Measurements from ENCODE around the gene ALOXE3. TPM values are rescaled to one million over a fixed set of nuclear protein-coding genes. Genes with fewer than 3 reads are reported as not detected.

The ALOXE3 gene
- total and polyA plus RNA-seq, 3 experiments from 2014 or later = not detected

- Histone ChIP-seq H3K9me3 (ENCODE audit: low read length) (no peaks in the 10 kb centered on the region), H3K27ac (ENCODE audit: low read depth, low read length) (peak within 1 kb of the TSS; percentile 98), H3K36me3 (ENCODE audit: insufficient read depth, low read length) (peaks cover 30% of the 10 kb centered on the region), H3K4me1 (ENCODE audit: insufficient read depth, low read length) (peaks cover 60% of the 10 kb centered on the region), H3K27me3 (ENCODE audit: insufficient read depth, low read length, poor library complexity, severe bottlenecking) (no peaks in the 10 kb centered on the region), H3K4me3 (ENCODE audit: low read length) (peak within 1 kb of the TSS; percentile 96)
- no peaks in the 10 kb centered on the region for H3K9me3 Mint-ChIP-seq
- CTCF ChIA-PET = interaction anchor here (1.0 to 3.0 kb wide), 2 partner anchors 43 to 60 kb away, joined by 3 to 11 read pairs; no protein-coding TSS in a partner anchor
- H3K36me3 Mint-ChIP-seq = peaks cover 5 to 40% (median 13%) of the 10 kb centered on the region in 3 donors
- H3K4me3 Mint-ChIP-seq = peak within 1 kb of the TSS; percentile 87 to 95 (median 93)
- POLR2A ChIA-PET = interaction anchor here (0.5 to 3.2 kb wide), 4 partner anchors 11 to 43 kb away, joined by 3 to 46 read pairs (median 3); no protein-coding TSS in a partner anchor
- peak within 1 kb of the TSS; percentile 94 to 100 (median 98) for H3K27ac Mint-ChIP-seq
- peaks cover 0 to 3% of the 10 kb centered on the region in 2 donors for H3K27me3 Mint-ChIP-seq
- H3K4me1 Mint-ChIP-seq = peaks cover 54 to 66% (median 58%) of the 10 kb centered on the region in 3 donors
- peak; percentile 81 to 90 (median 86) for DNase-seq
These were observed 44.1 kb upstream of the ALOXE3 start, which contains the start of gene VAMP2 for GRCh38 chr17:8162233-8162996. TSS of gene VAMP2 (minus strand) at chr17:8162948. CDS start at chr17:8162879, 69 bp downstream.

- DNase-seq = peak in 2 of 5 donors; percentile 37 to 46
- Mint-ChIP-seq H3K27ac (peak overlapping the region; percentile 93 to 98 (median 96)), H3K4me3 (peak overlapping the region; percentile 85 to 95 (median 91)), H3K4me1 (peaks cover 54 to 64% (median 56%) of the 10 kb centered on the region in 3 donors), H3K27me3 (peaks cover 0 to 3% of the 10 kb centered on the region in 2 donors), H3K36me3 (peaks cover 5 to 42% (median 13%) of the 10 kb centered on the region in 3 donors), H3K9me3 (no peaks in the 10 kb centered on the region)
- peak overlapping the region; percentile 96 for H3K4me3 ChIP-seq (ENCODE audit: low read length)
- ChIA-PET CTCF (interaction anchor here (0.9 to 3.9 kb wide), 8 partner anchors 11 to 61 kb away, joined by 3 to 19 read pairs (median 3); no protein-coding TSS in a partner anchor), POLR2A (interaction anchor here (0.6 to 3.2 kb wide), 5 partner anchors 10 to 43 kb away, joined by 3 to 46 read pairs (median 9); partner anchors contain the start of gene PER1)
- H3K27ac ChIP-seq (ENCODE audit: low read depth, low read length) = peak overlapping the region; percentile 98
- no peaks in the 10 kb centered on the region for H3K27me3 ChIP-seq (ENCODE audit: insufficient read depth, low read length, poor library complexity, severe bottlenecking)
- peaks cover 66% of the 10 kb centered on the region for H3K4me1 ChIP-seq (ENCODE audit: insufficient read depth, low read length)
- H3K9me3 ChIP-seq (ENCODE audit: low read length) = no peaks in the 10 kb centered on the region
- H3K36me3 ChIP-seq (ENCODE audit: insufficient read depth, low read length) = peaks cover 30% of the 10 kb centered on the region
These were observed 43.2 kb upstream of the ALOXE3 start for GRCh38 chr17:8161289-8162232.

- Histone ChIP-seq H3K9me3 (ENCODE audit: low read length) (no peaks in the 10 kb centered on the region), H3K36me3 (ENCODE audit: insufficient read depth, low read length) (peaks cover 30% of the 10 kb centered on the region), H3K4me1 (ENCODE audit: insufficient read depth, low read length) (peaks cover 68% of the 10 kb centered on the region), H3K27ac (ENCODE audit: low read depth, low read length) (peak overlapping the region; percentile 98), H3K4me3 (ENCODE audit: low read length) (peak overlapping the region; percentile 96), H3K27me3 (ENCODE audit: insufficient read depth, low read length, poor library complexity, severe bottlenecking) (no peaks in the 10 kb centered on the region)
- H3K4me1 Mint-ChIP-seq = peaks cover 54 to 62% (median 55%) of the 10 kb centered on the region in 3 donors
- peak overlapping the region; percentile 93 to 98 (median 96) for H3K27ac Mint-ChIP-seq
- no peaks in the 10 kb centered on the region for H3K9me3 Mint-ChIP-seq
- H3K36me3 Mint-ChIP-seq = peaks cover 5 to 42% (median 13%) of the 10 kb centered on the region in 3 donors
- CTCF ChIA-PET = interaction anchor here (0.9 to 3.9 kb wide), 7 partner anchors 10 to 61 kb away, joined by 3 to 19 read pairs (median 3); no protein-coding TSS in a partner anchor
- POLR2A ChIA-PET = interaction anchor here (1.7 to 1.8 kb wide), 2 partner anchors 9 to 12 kb away, joined by 9 to 14 read pairs; partner anchors contain the start of gene PER1
- DNase-seq = peak in 1 of 5 donors; percentile 55
- H3K27me3 Mint-ChIP-seq = peaks cover 0 to 3% of the 10 kb centered on the region in 2 donors
- H3K4me3 Mint-ChIP-seq = peak overlapping the region; percentile 85 to 95 (median 91)
These were observed 42.5 kb upstream of the ALOXE3 start for GRCh38 chr17:8160741-8161221.

- peak overlapping the region; percentile 64 to 98 (median 94) for H3K27ac Mint-ChIP-seq
- H3K9me3 Mint-ChIP-seq = no peaks in the 10 kb centered on the region
- Histone ChIP-seq H3K27me3 (ENCODE audit: insufficient read depth, low read length, poor library complexity, severe bottlenecking) (no peaks in the 10 kb centered on the region), H3K4me1 (ENCODE audit: insufficient read depth, low read length) (peaks cover 72% of the 10 kb centered on the region), H3K36me3 (ENCODE audit: insufficient read depth, low read length) (peaks cover 30% of the 10 kb centered on the region), H3K4me3 (ENCODE audit: low read length) (no peak overlapping the region), H3K27ac (ENCODE audit: low read depth, low read length) (no peak overlapping the region), H3K9me3 (ENCODE audit: low read length) (no peaks in the 10 kb centered on the region)
- ChIA-PET POLR2A (interaction anchor here (0.5 to 1.8 kb wide), 3 partner anchors 9 to 25 kb away, joined by 4 to 14 read pairs (median 9); partner anchors contain the start of gene PER1), CTCF (interaction anchor here (1.0 to 3.9 kb wide), 8 partner anchors 10 to 62 kb away, joined by 3 to 19 read pairs (median 6); partner anchors contain the start of gene TMEM107)
- H3K27me3 Mint-ChIP-seq = peaks cover 0 to 3% of the 10 kb centered on the region in 2 donors
- peaks cover 5 to 46% (median 13%) of the 10 kb centered on the region in 3 donors for H3K36me3 Mint-ChIP-seq
- peaks cover 53 to 65% (median 54%) of the 10 kb centered on the region in 3 donors for H3K4me1 Mint-ChIP-seq
- no peak for DNase-seq
- peak overlapping the region; percentile 63 to 95 (median 91) for H3K4me3 Mint-ChIP-seq
These were observed 41.9 kb upstream of the ALOXE3 start for GRCh38 chr17:8160224-8160577.

GRCh38 chr17:8159459-8160223, 41.3 kb upstream of the ALOXE3 start:
- peak in 1 of 5 donors; percentile 47 for DNase-seq
- Histone ChIP-seq H3K27me3 (ENCODE audit: insufficient read depth, low read length, poor library complexity, severe bottlenecking) (no peaks in the 10 kb centered on the region), H3K4me1 (ENCODE audit: insufficient read depth, low read length) (peaks cover 72% of the 10 kb centered on the region), H3K9me3 (ENCODE audit: low read length) (no peaks in the 10 kb centered on the region), H3K4me3 (ENCODE audit: low read length) (no peak overlapping the region), H3K36me3 (ENCODE audit: insufficient read depth, low read length) (peaks cover 30% of the 10 kb centered on the region), H3K27ac (ENCODE audit: low read depth, low read length) (peak overlapping the region; percentile 11)
- Mint-ChIP-seq H3K4me3 (peak overlapping the region in 6 of 7 donors; percentile 59 to 85 (median 68)), H3K27me3 (peaks cover 0 to 6% of the 10 kb centered on the region in 2 donors), H3K9me3 (no peaks in the 10 kb centered on the region), H3K4me1 (peaks cover 47 to 65% (median 49%) of the 10 kb centered on the region in 3 donors), H3K36me3 (peaks cover 5 to 47% (median 13%) of the 10 kb centered on the region in 3 donors), H3K27ac (peak overlapping the region; percentile 31 to 98 (median 94))
- ChIA-PET POLR2A (interaction anchor here (0.5 to 4.3 kb wide), 7 partner anchors 8 to 83 kb away, joined by 3 to 36 read pairs (median 4); partner anchors contain the start of gene PER1), CTCF (interaction anchor here (1.0 to 6.2 kb wide), 12 partner anchors 8 to 63 kb away, joined by 3 to 52 read pairs (median 6); partner anchors contain the start of genes HES7 and TMEM107)

- no peaks in the 10 kb centered on the region for H3K9me3 Mint-ChIP-seq
- POLR2A ChIA-PET = interaction anchor here (0.6 to 4.3 kb wide), 8 partner anchors 14 to 136 kb away, joined by 3 to 36 read pairs (median 4); partner anchors contain the start of gene SLC25A35
- peaks cover 7 to 49% (median 14%) of the 10 kb centered on the region in 3 donors for H3K36me3 Mint-ChIP-seq
- H3K4me3 Mint-ChIP-seq = peak overlapping the region; percentile 41 to 86 (median 72)
- CTCF ChIA-PET = interaction anchor here (0.8 to 11.7 kb wide), 12 partner anchors 9 to 143 kb away, joined by 3 to 108 read pairs (median 8); partner anchors contain the start of genes HES7 and TMEM107
- peak overlapping the region; percentile 11 for H3K27ac ChIP-seq (ENCODE audit: low read depth, low read length)
- H3K27ac Mint-ChIP-seq = peak overlapping the region; percentile 93 to 99 (median 96)
- peaks cover 41 to 65% (median 42%) of the 10 kb centered on the region in 3 donors for H3K4me1 Mint-ChIP-seq
- H3K4me1 ChIP-seq (ENCODE audit: insufficient read depth, low read length) = peaks cover 72% of the 10 kb centered on the region
- peaks cover 0 to 5% of the 10 kb centered on the region in 2 donors for H3K27me3 Mint-ChIP-seq
- H3K9me3 ChIP-seq (ENCODE audit: low read length) = no peaks in the 10 kb centered on the region
- peaks cover 30% of the 10 kb centered on the region for H3K36me3 ChIP-seq (ENCODE audit: insufficient read depth, low read length)
- peak in 1 of 5 donors; percentile 46 for DNase-seq
- no peaks in the 10 kb centered on the region for H3K27me3 ChIP-seq (ENCODE audit: insufficient read depth, low read length, poor library complexity, severe bottlenecking)
- H3K4me3 ChIP-seq (ENCODE audit: low read length) = no peak overlapping the region
These were observed 40.7 kb upstream of the ALOXE3 start for GRCh38 chr17:8159032-8159400.

All from CD8-positive, alpha-beta memory T cell (primary cell).